ENCODE measurements around the gene CNTNAP2. TPM values are rescaled to one million over a fixed set of nuclear protein-coding genes. Genes with fewer than 3 reads are reported as not detected.

The CNTNAP2 gene
- total and polyA plus RNA-seq, 2 of the 8 experiments (the other 6 are each of a cell fraction or from before 2014, with no cell fraction given) = 27.9 to 71.0 TPM

GRCh38 chr7:148397056-148397455, 2280.5 kb downstream of the CNTNAP2 start:
- H3K14ac ChIP-seq (ENCODE audit: insufficient read length) = no peak overlapping the region
- H4K91ac ChIP-seq (replicated peaks; ENCODE audit: insufficient read length, low read length) = no peak overlapping the region
- no peak overlapping the region for H3K4ac ChIP-seq (replicated peaks; ENCODE audit: insufficient read length, low read depth, low read length)
- DNase-seq (ENCODE audit: low read depth in 1 of 2, low spot score in 2 of 2) (no peak), FAIRE-seq (no peak)
- H4K5ac ChIP-seq (ENCODE audit: insufficient read length, low read depth, low read length) = peak overlapping the region; percentile 23
- CTCF ChIA-PET (ENCODE audit: partially characterized antibody) = interaction anchor here (1.3 kb wide), 1 partner anchor 16 kb away, joined by 3 read pairs; no protein-coding TSS in a partner anchor
- H3K9me3 ChIP-seq (ENCODE audit: insufficient read depth in 2 of 2, low read depth in 1 of 2, low read length in 1 of 2) = no peaks in the 10 kb centered on the region
- no peaks in the 10 kb centered on the region for H3K36me3 ChIP-seq (ENCODE audit: control insufficient read depth in 2 of 4, insufficient read depth in 4 of 4, low read length in 3 of 4)
- WGBS, 2 experiments (ENCODE audit: extremely low coverage in 1 of 2, insufficient coverage in 1 of 2, insufficient read length in 1 of 2, insufficient replicate concordance in 2 of 2, low coverage in 1 of 2, low lambda C conversion rate in 2 of 2, missing lambda C conversion rate in 1 of 2) = 29% methylated on average over 1 of the region's 1 CpG; no CpG with 5 or more reads in 1 of the 2 experiments
- H2BK12ac ChIP-seq (ENCODE audit: low read depth, low read length) = no peak overlapping the region
- no peaks in the 10 kb centered on the region for H3K79me1 ChIP-seq (ENCODE audit: low read depth, low read length)
- no peak overlapping the region for H2BK15ac ChIP-seq (ENCODE audit: low read length)
- H3K27ac ChIP-seq (ENCODE audit: low read depth, low read length) = no peak overlapping the region
- no peaks in the 10 kb centered on the region for H4K20me1 ChIP-seq (replicated peaks in 1 of 2; ENCODE audit: control insufficient read depth in 1 of 2, insufficient read depth in 2 of 2, low read length in 2 of 2)
- no peak overlapping the region for H2AK5ac ChIP-seq (ENCODE audit: low read depth, low read length)
- no peaks in the 10 kb centered on the region for H3K23me2 ChIP-seq (ENCODE audit: low read depth, low read length)
- H3K4me2 ChIP-seq (ENCODE audit: insufficient read depth in 1 of 2, low read depth in 2 of 2, low read length in 2 of 2) = peak overlapping the region; percentile 26 to 41; a peak in 2 of 4 replicates
- peaks cover 11 to 36% (median 27%) of the 10 kb centered on the region in 4 experiments for H3K4me1 ChIP-seq (replicated peaks in 1 of 4; ENCODE audit: control insufficient read depth in 3 of 4, insufficient read depth in 4 of 4, low read length in 3 of 4)
- no peak overlapping the region for H2AFZ ChIP-seq (ENCODE audit: low read length)
- no peak overlapping the region for H4K8ac ChIP-seq (ENCODE audit: extremely low read depth, insufficient read depth, low read length)
- H3K27me3 ChIP-seq (replicated peaks in 1 of 4; ENCODE audit: control insufficient read depth in 3 of 4, extremely low read depth in 1 of 4, insufficient read depth in 3 of 4, low read length in 3 of 4) = no peaks in the 10 kb centered on the region
- H3K4me3 ChIP-seq (ENCODE audit: extremely low read depth in 1 of 4, insufficient read depth in 2 of 4, low read depth in 3 of 4, low read length in 4 of 4) = peak overlapping the region in 1 of 4 experiments; percentile 17; a peak in 1 of 8 replicates
- POLR2A ChIA-PET (ENCODE audit: partially characterized antibody) = no interaction called here
- H3K79me2 ChIP-seq (ENCODE audit: control insufficient read depth in 1 of 2, insufficient read depth in 2 of 2, low read length in 2 of 2) = peaks cover 0 to 7% of the 10 kb centered on the region in 2 experiments; a peak in 2 of 4 replicates
- H3K23ac ChIP-seq (ENCODE audit: insufficient read length) = no peak overlapping the region
- H2BK5ac ChIP-seq (ENCODE audit: low read depth, low read length) = no peak overlapping the region
- H2BK20ac ChIP-seq (ENCODE audit: low read length) = no peak overlapping the region
- TF ChIP-seq ZNF274 (IDR thresholded peaks at IDR 0.05; ENCODE audit: borderline replicate concordance, extremely low read depth, low read length) (no peak), NANOG (IDR thresholded peaks at IDR 0.05; ENCODE audit: insufficient read depth, low read depth, low read length, poor library complexity, severe bottlenecking) (peak; percentile 67), CEBPB (IDR thresholded peaks at IDR 0.05; ENCODE audit: low read depth, low read length) (0 out of 2 replicates have a peak, but pooled peaks have one; percentile 33)
- peak overlapping the region; percentile 11 for H3K56ac ChIP-seq (replicated peaks; ENCODE audit: insufficient read length, low read depth, low read length)
- no peak overlapping the region for H2BK120ac ChIP-seq (replicated peaks; ENCODE audit: low read depth, low read length)
- H3K18ac ChIP-seq (ENCODE audit: extremely low read depth, low read length) = no peak overlapping the region
- H3K9ac ChIP-seq (replicated peaks in 1 of 4; ENCODE audit: extremely low read depth in 1 of 4, low read depth in 3 of 4, low read length in 3 of 4) = no peak overlapping the region
